Peyer's patch (tissue), 4 donors: Measurements from ENCODE around the gene NCOA3. TPM values are rescaled to one million over a fixed set of nuclear protein-coding genes. Genes with fewer than 3 reads are reported as not detected.

Experiments used
- DNase-seq, 3 donors: peaks; one replicate each; pipeline ENCODE4 v3.0.0-alpha.2; 2017 to 2019
- H3K27ac ChIP-seq, 4 donors: fragments of 200-600 bp; sonication (generic); one replicate each; pipeline ENCODE4 v1.5.1; 2016 to 2019
- H3K27me3 ChIP-seq, 2 donors: fragments of 200-600 bp; sonication (generic); one replicate each; pipeline ENCODE4 v1.5.1; 2019
- H3K36me3 ChIP-seq, 3 donors: fragments of 200-600 bp; sonication (generic); one replicate each; pipeline ENCODE4 v1.5.1; 2016 to 2019
- H3K4me1 ChIP-seq, 4 donors: fragments of 200-600 bp; sonication (generic); one replicate each; pipeline ENCODE4 v1.5.1; 2016 to 2019
- H3K4me3 ChIP-seq, 4 donors: fragments of 200-600 bp; sonication (generic); 1 replicate in 3 of 4; 2 replicates in 1 of 4; pipeline ENCODE4 v1.5.1; 2016 to 2019; ENCODE audit warnings: mild to moderate bottlenecking in 1 of 4
- H3K9me3 ChIP-seq, 4 donors: fragments of 200-600 bp; sonication (generic); one replicate each; pipeline ENCODE4 v1.5.1; 2016 to 2019; ENCODE audit warnings: mild to moderate bottlenecking in 1 of 4
- CTCF ChIP-seq, 6 experiments: fragments of 450-650 bp in 4 of 6; fragments of 200-600 bp in 2 of 6; sonication (generic) in 1 of 6; IDR thresholded peaks; one replicate each; pipeline ENCODE4 v1.5.1; 2017 to 2019; ENCODE audit warnings: antibody characterized with exemption in 6 of 6, mild to moderate bottlenecking in 3 of 6, moderate library complexity in 1 of 6
- POLR2A ChIP-seq, 2 donors: fragments of 450-650 bp; IDR thresholded peaks; one replicate each; pipeline ENCODE4 v1.5.1; 2017; ENCODE audit warnings: antibody characterized with exemption in 2 of 2, mild to moderate bottlenecking in 2 of 2, moderate library complexity in 2 of 2
- total RNA-seq, 4 donors: library from RNA; depleted of rRNA; stranded (reverse); fragments of >200 nt; gene quantifications; one replicate each; pipeline ENCODE4 v1.1.0, GENCODE V29; 2016

NCOA3 gene
- total RNA-seq, 4 donors from 2014 or later, result 17.9 to 99.9 (median 26.6) TPM

- Histone ChIP-seq H3K27ac (no peak overlapping the region), H3K36me3 (peaks cover 0 to 64% (median 0%) of the 10 kb centered on the region in 3 donors), H3K9me3 (no peaks in the 10 kb centered on the region), H3K4me1 (peaks cover 0 to 9% (median 0%) of the 10 kb centered on the region in 4 donors), H3K27me3 (no peaks in the 10 kb centered on the region), H3K4me3 (no peak overlapping the region)
- DNase-seq, result no peak
- TF ChIP-seq POLR2A (IDR thresholded peaks at IDR 0.05), result no peak
- no peak for TF ChIP-seq CTCF (IDR thresholded peaks at IDR 0.05)
Observed at GRCh38 chr20:47655635-47656034, 153.9 kb downstream of the NCOA3 start.

- peaks cover 0 to 13% (median 0%) of the 10 kb centered on the region in 4 donors for H3K4me1 ChIP-seq
- no peaks in the 10 kb centered on the region for H3K27me3 ChIP-seq
- H3K36me3 ChIP-seq, result peaks cover 0 to 63% (median 0%) of the 10 kb centered on the region in 3 donors
- no peak for DNase-seq
- TF ChIP-seq CTCF (IDR thresholded peaks at IDR 0.05) (no peak), POLR2A (IDR thresholded peaks at IDR 0.05) (no peak)
- H3K4me3 ChIP-seq, result no peak overlapping the region
- no peaks in the 10 kb centered on the region for H3K9me3 ChIP-seq
- H3K27ac ChIP-seq, result no peak overlapping the region
Observed at GRCh38 chr20:47656318-47656717, 154.6 kb downstream of the NCOA3 start.

- Histone ChIP-seq H3K27ac (peak overlapping the region in 1 of 4 donors; percentile 43), H3K27me3 (no peaks in the 10 kb centered on the region), H3K4me1 (peaks cover 0 to 16% (median 0%) of the 10 kb centered on the region in 4 donors), H3K4me3 (no peak overlapping the region), H3K9me3 (no peaks in the 10 kb centered on the region), H3K36me3 (peaks cover 0 to 39% (median 0%) of the 10 kb centered on the region in 3 donors)
- TF ChIP-seq CTCF (IDR thresholded peaks at IDR 0.05), result no peak
- TF ChIP-seq POLR2A (IDR thresholded peaks at IDR 0.05), result no peak
- no peak for DNase-seq
Observed at GRCh38 chr20:47659904-47660601, 158.4 kb downstream of the NCOA3 start.

- Histone ChIP-seq H3K36me3 (peaks cover 0 to 40% (median 0%) of the 10 kb centered on the region in 3 donors), H3K27ac (no peak overlapping the region), H3K9me3 (no peaks in the 10 kb centered on the region), H3K4me3 (no peak overlapping the region), H3K27me3 (no peaks in the 10 kb centered on the region), H3K4me1 (peaks cover 0 to 16% (median 0%) of the 10 kb centered on the region in 4 donors)
- TF ChIP-seq POLR2A (IDR thresholded peaks at IDR 0.05), result no peak
- no peak for TF ChIP-seq CTCF (IDR thresholded peaks at IDR 0.05)
- DNase-seq, result no peak
Observed at GRCh38 chr20:47660602-47660905, 158.9 kb downstream of the NCOA3 start.

- no peak for DNase-seq
- peaks cover 0 to 42% (median 0%) of the 10 kb centered on the region in 3 donors for H3K36me3 ChIP-seq
- no peak overlapping the region for H3K27ac ChIP-seq
- no peak overlapping the region for H3K4me3 ChIP-seq
- no peaks in the 10 kb centered on the region for H3K27me3 ChIP-seq
- TF ChIP-seq CTCF (IDR thresholded peaks at IDR 0.05) (no peak), POLR2A (IDR thresholded peaks at IDR 0.05) (no peak)
- H3K4me1 ChIP-seq, result peaks cover 0 to 16% (median 0%) of the 10 kb centered on the region in 4 donors
- no peaks in the 10 kb centered on the region for H3K9me3 ChIP-seq
Observed at GRCh38 chr20:47660983-47661700, 159.5 kb downstream of the NCOA3 start.
